ENCODE results near the gene RASAL2.

DNA sequence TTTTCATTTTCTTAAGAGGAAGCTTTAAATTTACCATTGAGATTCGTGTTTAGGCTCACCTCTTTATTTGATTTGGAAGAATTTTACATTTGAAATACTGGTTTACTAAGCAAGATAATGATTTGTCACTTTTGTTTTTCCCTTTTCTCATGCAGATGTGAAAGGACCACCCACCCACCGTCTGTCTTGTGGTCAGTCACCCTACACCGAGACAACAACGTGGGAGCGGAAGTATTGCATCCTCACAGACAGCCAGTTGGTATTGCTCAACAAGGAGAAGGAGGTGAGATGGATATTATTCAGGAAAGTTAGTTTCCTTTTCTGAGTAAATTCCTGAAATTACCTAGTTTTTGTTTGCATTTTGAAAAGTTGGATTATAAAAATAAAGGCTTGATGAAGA lies 189.5 kb downstream of the RASAL2 start:
- TF ChIP-seq, protein P1, sequence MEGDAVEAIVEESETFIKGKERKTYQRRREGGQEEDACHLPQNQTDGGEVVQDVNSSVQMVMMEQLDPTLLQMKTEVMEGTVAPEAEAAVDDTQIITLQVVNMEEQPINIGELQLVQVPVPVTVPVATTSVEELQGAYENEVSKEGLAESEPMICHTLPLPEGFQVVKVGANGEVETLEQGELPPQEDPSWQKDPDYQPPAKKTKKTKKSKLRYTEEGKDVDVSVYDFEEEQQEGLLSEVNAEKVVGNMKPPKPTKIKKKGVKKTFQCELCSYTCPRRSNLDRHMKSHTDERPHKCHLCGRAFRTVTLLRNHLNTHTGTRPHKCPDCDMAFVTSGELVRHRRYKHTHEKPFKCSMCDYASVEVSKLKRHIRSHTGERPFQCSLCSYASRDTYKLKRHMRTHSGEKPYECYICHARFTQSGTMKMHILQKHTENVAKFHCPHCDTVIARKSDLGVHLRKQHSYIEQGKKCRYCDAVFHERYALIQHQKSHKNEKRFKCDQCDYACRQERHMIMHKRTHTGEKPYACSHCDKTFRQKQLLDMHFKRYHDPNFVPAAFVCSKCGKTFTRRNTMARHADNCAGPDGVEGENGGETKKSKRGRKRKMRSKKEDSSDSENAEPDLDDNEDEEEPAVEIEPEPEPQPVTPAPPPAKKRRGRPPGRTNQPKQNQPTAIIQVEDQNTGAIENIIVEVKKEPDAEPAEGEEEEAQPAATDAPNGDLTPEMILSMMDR (IDR thresholded peaks at IDR 0.05): no peak
- no peak for TF ChIP-seq POLR2AphosphoS5 (IDR thresholded peaks at IDR 0.05; ENCODE audit: low read depth, low read length)
